Heart left ventricle (tissue), 16 donors: ENCODE measurements around the gene GALNT5. TPM values are rescaled to one million over a fixed set of nuclear protein-coding genes. Genes with fewer than 3 reads are reported as not detected.

ENCODE experiments used
- ATAC-seq, 4 donors: fragments of 200-7000 bp; cut with Tn5 transposase; one replicate each; pipeline ENCODE4 v1.9.1; 2020 to 2022; ENCODE audit warnings: moderate library complexity in 4 of 4, mild to moderate bottlenecking in 3 of 4, moderate number of reproducible peaks in 1 of 4
- DNase-seq, 5 donors: peaks; one replicate each; pipeline ENCODE4 v3.0.0-alpha.2; 2020
- H3K27ac ChIP-seq, 12 donors: fragments of 200-600 bp; sonication (generic) in 4 of 12; one replicate each; pipeline versions ENCODE4 v1.5.0 to v1.8.0; 2016 to 2022; ENCODE audit warnings: mild to moderate bottlenecking in 2 of 12
- H3K27me3 ChIP-seq, 9 donors: fragments of 200-600 bp; sonication (generic) in 2 of 9; one replicate each; pipeline versions ENCODE4 v1.5.1 to v1.8.0; 2016 to 2022; ENCODE audit warnings: mild to moderate bottlenecking in 3 of 9
- H3K36me3 ChIP-seq, 9 donors: fragments of 200-600 bp; sonication (generic) in 2 of 9; one replicate each; pipeline versions ENCODE4 v1.5.0 to v1.8.0; 2018 to 2022; ENCODE audit warnings: mild to moderate bottlenecking in 2 of 9
- H3K4me1 ChIP-seq, 12 donors: fragments of 200-600 bp; sonication (generic) in 4 of 12; one replicate each; pipeline versions ENCODE4 v1.5.0 to v1.8.0; 2016 to 2022; ENCODE audit warnings: mild to moderate bottlenecking in 3 of 12
- H3K4me3 ChIP-seq, 12 donors: fragments of 200-600 bp; sonication (generic) in 4 of 12; one replicate each; pipeline versions ENCODE4 v1.5.0 to v1.8.0; 2017 to 2022; ENCODE audit warnings: mild to moderate bottlenecking in 9 of 12, moderate library complexity in 4 of 12
- H3K9me3 ChIP-seq, 12 donors: fragments of 200-600 bp; sonication (generic) in 4 of 12; one replicate each; pipeline versions ENCODE4 v1.5.0 to v1.8.0; 2016 to 2022; ENCODE audit warnings: mild to moderate bottlenecking in 1 of 12
- POLR2A ChIP-seq, 2 donors: fragments of 450-650 bp; IDR thresholded peaks; one replicate each; pipeline ENCODE4 v1.6.1; 2017; ENCODE audit warnings: antibody characterized with exemption in 2 of 2, mild to moderate bottlenecking in 2 of 2, moderate library complexity in 2 of 2
- WGBS, 4 donors: extraction: QIAGEN DNeasy Blood & Tissue Kit in 2 of 4; methylation state at CpG; one replicate each; pipeline versions ENCODE4 v1.1.5 to v1.1.7; 2013 to 2018; 5-methylcytosine and 5-hydroxymethylcytosine counted together
- intact Hi-C, 10 donors: fragments of 100-400 bp; cut with DNase I; formaldehyde crosslinking; loops; one replicate each; pipeline versions ENCODE4 v1.11.1 to v1.14.2; 2022
- polyA plus RNA-seq, 2 donors: library from polyadenylated mRNA; stranded (reverse); fragments of 200-250 nt; gene quantifications; one replicate each; pipeline ENCODE4 v1.2.3, GENCODE V29; 2013
- total RNA-seq, 9 donors: library from RNA; depleted of rRNA in 2 of 9; stranded (reverse); fragments of >200 nt in 2 of 9; fragmentation: NEBNext Ultra II Directional in 3 of 9; extraction: Animal tissue kit (Norgen Biotek cat#: 25700) in 3 of 9; gene quantifications; one replicate each; pipeline versions ENCODE4 v1.1.0 to v1.2.4, GENCODE V29; 2016 to 2023
- TF ChIP-seq, protein P1 (sequence below), 12 donors: fragments of 200-600 bp; sonication (generic) in 4 of 12; IDR thresholded peaks; one replicate each; pipeline versions ENCODE4 v1.5.0 to v1.8.0; 2018 to 2022; ENCODE audit warnings: antibody characterized with exemption in 12 of 12, mild to moderate bottlenecking in 5 of 12
- donor health status: ischemic (EF 13 %, LVEDD 7.1; RV severe dilation, severe dysfunction).
- donor health status: healthy with polysubstance abuse.
- donor health status: DM: no; HTN: yes; CAD: no.
- donor health status: DM: no; HTN: no; CAD: no.
- donor health status: ischemic (EF 25% LVEDD 6.9; RV normal size, moderate dysfunction).
- donor health status: ischemic (EF 25% LVEDD 5.7; RV mildly dilated, moderate dysfunction).
- donor health status: healthy.
- donor health status: DM: yes; HTN: yes; CAD: no.
- donor health status: ischemic (EF 35%, LVEDD 5.7; RV mildly dilated, moderate dysfunction).
- donor health status: nonischemic (EF 11% LVEDD 7.7; RV severe dilation, severe dysfunction).
- donor health status: DM: yes; HTN: yes; CAD: no.
- donor health status: PGD.
- donor health status: ischemic (EF 29% LVEDD 5.4; RV normal size, mild dysfunction).
- donor health status: nonischemic (EF 23%, LVEDD 6.1; RV moderate dilation, normal function).

GALNT5 gene
- total and polyA plus RNA-seq, 11 donors, result 0.04 to 1.0 (median 0.16) TPM; not detected in 1

DNA sequence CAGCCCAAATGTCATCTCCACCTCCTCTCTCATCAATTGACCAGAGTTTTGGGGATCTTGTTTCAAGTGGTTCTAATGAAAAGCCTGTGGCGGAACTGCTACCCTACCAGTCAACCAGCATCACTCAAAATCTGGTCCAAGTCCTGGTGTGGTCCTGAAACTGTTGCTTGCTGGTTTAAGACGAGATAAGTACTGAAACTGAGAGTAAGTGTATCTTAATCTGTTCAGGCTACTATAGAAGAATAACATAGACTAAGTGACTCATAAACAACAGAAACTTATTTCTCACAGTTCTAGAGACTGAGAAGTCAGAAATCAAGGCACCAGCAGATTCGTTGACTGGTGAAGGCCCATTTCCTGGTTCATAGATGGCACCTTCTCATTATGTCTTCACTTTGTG is 879 bp upstream of the GALNT5 start:
- Histone ChIP-seq H3K27me3 (no peaks in the 10 kb centered on the region), H3K9me3 (no peaks in the 10 kb centered on the region), H3K4me1 (peaks cover 0 to 24% (median 7%) of the 10 kb centered on the region in 12 donors), H3K27ac (no peak overlapping the region), H3K36me3 (no peaks in the 10 kb centered on the region), H3K4me3 (no peak overlapping the region)
- intact Hi-C loops, result no loop called here
- ATAC-seq (no peak), DNase-seq (no peak)
- no peak for TF ChIP-seq POLR2A (IDR thresholded peaks at IDR 0.05)
- TF ChIP-seq, protein P1, sequence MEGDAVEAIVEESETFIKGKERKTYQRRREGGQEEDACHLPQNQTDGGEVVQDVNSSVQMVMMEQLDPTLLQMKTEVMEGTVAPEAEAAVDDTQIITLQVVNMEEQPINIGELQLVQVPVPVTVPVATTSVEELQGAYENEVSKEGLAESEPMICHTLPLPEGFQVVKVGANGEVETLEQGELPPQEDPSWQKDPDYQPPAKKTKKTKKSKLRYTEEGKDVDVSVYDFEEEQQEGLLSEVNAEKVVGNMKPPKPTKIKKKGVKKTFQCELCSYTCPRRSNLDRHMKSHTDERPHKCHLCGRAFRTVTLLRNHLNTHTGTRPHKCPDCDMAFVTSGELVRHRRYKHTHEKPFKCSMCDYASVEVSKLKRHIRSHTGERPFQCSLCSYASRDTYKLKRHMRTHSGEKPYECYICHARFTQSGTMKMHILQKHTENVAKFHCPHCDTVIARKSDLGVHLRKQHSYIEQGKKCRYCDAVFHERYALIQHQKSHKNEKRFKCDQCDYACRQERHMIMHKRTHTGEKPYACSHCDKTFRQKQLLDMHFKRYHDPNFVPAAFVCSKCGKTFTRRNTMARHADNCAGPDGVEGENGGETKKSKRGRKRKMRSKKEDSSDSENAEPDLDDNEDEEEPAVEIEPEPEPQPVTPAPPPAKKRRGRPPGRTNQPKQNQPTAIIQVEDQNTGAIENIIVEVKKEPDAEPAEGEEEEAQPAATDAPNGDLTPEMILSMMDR (IDR thresholded peaks at IDR 0.05), result no peak
- WGBS, 4 donors, result 82 to 92% (median 91%) methylated on average over 3 of the region's 3 CpGs

DNA sequence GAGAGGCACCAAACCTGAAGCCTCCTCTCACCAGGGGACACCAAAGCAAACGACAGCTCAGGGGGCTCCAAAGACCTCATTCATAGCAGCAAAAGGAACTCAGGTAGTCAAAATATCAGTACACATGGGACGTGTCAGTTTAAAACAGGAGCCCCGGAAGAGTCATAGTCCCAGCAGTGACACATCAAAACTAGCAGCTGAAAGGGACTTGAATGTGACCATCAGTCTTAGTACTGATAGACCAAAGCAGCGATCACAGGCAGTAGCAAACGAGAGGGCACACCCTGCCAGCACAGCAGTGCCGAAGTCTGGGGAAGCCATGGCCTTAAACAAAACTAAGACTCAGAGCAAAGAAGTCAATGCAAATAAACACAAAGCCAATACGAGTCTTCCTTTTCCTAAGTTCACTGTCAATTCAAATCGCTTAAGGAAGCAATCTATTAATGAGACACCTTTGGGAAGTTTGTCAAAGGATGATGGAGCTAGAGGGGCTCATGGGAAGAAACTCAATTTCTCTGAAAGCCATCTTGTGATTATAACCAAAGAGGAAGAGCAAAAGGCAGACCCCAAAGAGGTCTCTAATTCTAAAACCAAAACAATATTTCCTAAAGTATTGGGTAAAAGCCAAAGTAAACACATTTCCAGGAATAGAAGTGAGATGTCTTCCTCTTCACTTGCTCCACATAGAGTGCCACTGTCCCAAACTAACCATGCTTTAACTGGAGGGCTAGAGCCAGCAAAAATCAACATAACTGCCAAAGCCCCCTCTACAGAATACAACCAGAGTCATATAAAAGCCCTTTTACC is 1.2 kb downstream of the GALNT5 start:
- ATAC-seq (peak in 1 of 4 donors; percentile 6), DNase-seq (no peak)
- Histone ChIP-seq H3K36me3 (no peaks in the 10 kb centered on the region), H3K4me1 (peaks cover 0 to 25% (median 7%) of the 10 kb centered on the region in 12 donors), H3K4me3 (peak overlapping the region in 1 of 12 donors; percentile 34), H3K27me3 (no peaks in the 10 kb centered on the region), H3K27ac (no peak overlapping the region), H3K9me3 (no peaks in the 10 kb centered on the region)
- 57 to 64% (median 62%) methylated on average over 8 of the region's 8 CpGs for WGBS, 4 donors
- intact Hi-C loops, result no loop called here
- TF ChIP-seq, protein P1 (IDR thresholded peaks at IDR 0.05), result no peak
- no peak for TF ChIP-seq POLR2A (IDR thresholded peaks at IDR 0.05)

DNA sequence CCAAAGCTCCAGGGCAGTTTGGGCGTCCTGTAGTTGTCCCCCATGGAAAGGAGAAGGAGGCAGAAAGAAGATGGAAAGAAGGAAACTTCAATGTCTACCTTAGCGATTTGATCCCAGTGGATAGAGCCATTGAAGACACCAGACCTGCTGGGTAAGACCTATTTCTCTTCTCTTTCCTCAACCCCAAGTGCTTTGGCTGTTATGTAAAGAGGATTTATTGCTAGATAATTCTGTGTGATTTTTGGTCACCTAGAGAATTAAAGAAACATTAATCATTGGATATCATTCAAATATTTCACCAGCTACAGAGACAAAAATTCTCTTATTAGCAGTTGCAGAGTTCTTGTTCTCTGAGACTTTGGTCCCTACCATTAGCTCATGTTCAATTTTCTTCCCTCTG is 1.9 kb downstream of the GALNT5 start:
- TF ChIP-seq POLR2A (IDR thresholded peaks at IDR 0.05), result no peak
- TF ChIP-seq, protein P1 (IDR thresholded peaks at IDR 0.05), result no peak
- peaks cover 0 to 25% (median 7%) of the 10 kb centered on the region in 12 donors for H3K4me1 ChIP-seq

DNA sequence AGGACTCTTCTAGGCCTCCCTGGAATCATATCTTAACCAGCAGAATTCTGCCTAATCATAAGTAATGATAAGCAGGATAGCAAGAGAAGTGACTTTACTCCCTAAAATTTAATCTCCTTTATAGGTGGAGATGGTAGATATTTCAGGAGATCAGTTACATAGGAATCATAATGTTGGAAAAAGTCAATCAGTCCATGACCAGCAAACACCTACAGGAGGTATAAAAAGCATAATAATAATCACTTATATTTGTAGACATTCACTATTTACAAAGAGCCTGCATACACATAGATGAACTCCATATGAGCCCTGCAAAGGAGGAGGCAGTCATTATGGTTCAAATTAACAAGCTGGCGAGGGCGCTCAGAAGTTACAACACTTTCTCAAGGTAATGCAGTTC is 2.5 kb downstream of the GALNT5 start:
- intact Hi-C loops, result no loop called here
- ATAC-seq, result no peak
- no peak overlapping the region for H3K27ac ChIP-seq
- H3K9me3 ChIP-seq, result no peaks in the 10 kb centered on the region
- peaks cover 0 to 25% (median 7%) of the 10 kb centered on the region in 12 donors for H3K4me1 ChIP-seq
- 91 to 99% (median 93%) methylated on average over 2 of the region's 2 CpGs for WGBS, 4 donors
- H3K4me3 ChIP-seq, result no peak overlapping the region
- no peaks in the 10 kb centered on the region for H3K27me3 ChIP-seq
- DNase-seq, result no peak
- H3K36me3 ChIP-seq, result no peaks in the 10 kb centered on the region
- TF ChIP-seq, protein P1 (IDR thresholded peaks at IDR 0.05), result no peak
- TF ChIP-seq POLR2A (IDR thresholded peaks at IDR 0.05), result no peak

More for the DNA sequence above, 1.9 kb downstream of the GALNT5 start:
- no peak overlapping the region for H3K27ac ChIP-seq
- no peak for ATAC-seq
- H3K4me3 ChIP-seq, result no peak overlapping the region
- H3K9me3 ChIP-seq, result no peaks in the 10 kb centered on the region
- DNase-seq, result no peak
- intact Hi-C loops, result no loop called here
- no peaks in the 10 kb centered on the region for H3K36me3 ChIP-seq
- no peaks in the 10 kb centered on the region for H3K27me3 ChIP-seq
- 95 to 99% (median 97%) methylated on average over 2 of the region's 2 CpGs for WGBS, 4 donors
